ENCODE data around the gene HEATR9.

DNA sequence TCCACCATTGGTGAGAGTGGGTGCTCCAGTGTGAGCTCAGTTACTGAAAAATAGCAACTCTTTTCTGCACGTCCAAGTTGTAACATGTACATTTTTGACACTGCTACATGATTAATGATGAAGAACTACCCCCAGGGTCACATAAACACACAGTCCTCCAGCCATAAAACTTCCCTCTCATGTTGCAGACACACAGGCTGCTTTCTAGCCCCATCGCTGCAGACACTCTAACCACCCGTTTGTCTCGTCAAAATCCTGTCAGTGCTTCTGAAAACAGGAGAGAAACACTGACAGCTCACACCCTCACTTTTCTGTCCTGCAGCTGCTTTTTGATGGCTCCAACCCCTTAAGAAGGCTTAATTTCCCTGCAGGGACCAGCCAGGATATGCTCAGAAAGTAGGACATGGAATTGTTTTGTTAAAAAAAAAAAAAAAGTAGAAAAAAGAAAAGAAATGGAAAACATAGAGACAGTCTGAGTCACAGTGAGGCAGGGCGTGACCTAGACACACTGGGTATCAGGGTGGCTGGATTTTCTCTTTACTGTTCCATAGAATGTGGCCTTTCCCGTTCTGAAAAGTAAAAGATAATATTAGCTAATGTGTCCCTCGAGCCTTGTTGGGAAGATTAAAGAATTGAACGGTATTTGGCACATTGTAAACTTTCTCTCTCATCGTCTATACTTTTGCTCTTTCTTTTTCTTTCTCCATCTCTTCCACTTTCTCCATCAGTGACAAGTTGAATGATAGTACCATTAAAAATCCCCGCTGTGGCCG, 32.2 kb upstream of the HEATR9 start:
- TF ChIP-seq, protein P1, sequence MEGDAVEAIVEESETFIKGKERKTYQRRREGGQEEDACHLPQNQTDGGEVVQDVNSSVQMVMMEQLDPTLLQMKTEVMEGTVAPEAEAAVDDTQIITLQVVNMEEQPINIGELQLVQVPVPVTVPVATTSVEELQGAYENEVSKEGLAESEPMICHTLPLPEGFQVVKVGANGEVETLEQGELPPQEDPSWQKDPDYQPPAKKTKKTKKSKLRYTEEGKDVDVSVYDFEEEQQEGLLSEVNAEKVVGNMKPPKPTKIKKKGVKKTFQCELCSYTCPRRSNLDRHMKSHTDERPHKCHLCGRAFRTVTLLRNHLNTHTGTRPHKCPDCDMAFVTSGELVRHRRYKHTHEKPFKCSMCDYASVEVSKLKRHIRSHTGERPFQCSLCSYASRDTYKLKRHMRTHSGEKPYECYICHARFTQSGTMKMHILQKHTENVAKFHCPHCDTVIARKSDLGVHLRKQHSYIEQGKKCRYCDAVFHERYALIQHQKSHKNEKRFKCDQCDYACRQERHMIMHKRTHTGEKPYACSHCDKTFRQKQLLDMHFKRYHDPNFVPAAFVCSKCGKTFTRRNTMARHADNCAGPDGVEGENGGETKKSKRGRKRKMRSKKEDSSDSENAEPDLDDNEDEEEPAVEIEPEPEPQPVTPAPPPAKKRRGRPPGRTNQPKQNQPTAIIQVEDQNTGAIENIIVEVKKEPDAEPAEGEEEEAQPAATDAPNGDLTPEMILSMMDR (IDR thresholded peaks at IDR 0.05; ENCODE audit: extremely low read depth in 1 of 2, insufficient read depth in 1 of 2, low read depth in 1 of 2, low read length in 2 of 2) = no peak
- no peak for TF ChIP-seq POLR2AphosphoS5 (IDR thresholded peaks at IDR 0.05; ENCODE audit: insufficient read depth, low read depth, low read length)

Measured in endothelial cell of umbilical vein (primary cell).